HCT116 (cell line): Measurements from ENCODE around the gene C15orf62. TPM values are rescaled to one million over a fixed set of nuclear protein-coding genes. Genes with fewer than 3 reads are reported as not detected.

Source experiments
- ATAC-seq: fragments of 200-7000 bp; cut with Tn5 transposase; 2 replicates; pipeline ENCODE4 v1.9.1; 2020; ENCODE audit warnings: mild to moderate bottlenecking, moderate library complexity
- BruUV-seq: library from RNA; stranded (reverse); fragments of 400-500 nt; replicated peaks from 2 replicates; lab custom pipeline; 2021; lab: Mats Ljungman, UMichigan
- CTCF ChIA-PET: fragments of 300-600 bp; sonication (Branson Sonifier 250); formaldehyde crosslinking; loops from one replicate; lab custom pipeline; 2021; ENCODE audit warnings: antibody characterized with exemption; lab: Charles Lee
- POLR2A ChIA-PET: fragments of 300-600, 350-600 bp; sonication (Branson Sonifier 250); formaldehyde crosslinking; loops from one replicate; lab custom pipeline; 2021; ENCODE audit warnings: antibody characterized with exemption; lab: Charles Lee
- RAD21 ChIA-PET, 2 experiments: fragments of 300-600 bp; sonication (Branson Sonifier 250); formaldehyde crosslinking; loops; one replicate each; lab custom pipeline; 2023; ENCODE audit warnings: low total read pairs in 2 of 2; ENCODE audit not compliant: uncharacterized antibody in 2 of 2, unreplicated experiment in 2 of 2, low non-redundant PET in 1 of 2; lab: Charles Lee
- DNase-seq: peaks from one replicate; pipeline ENCODE4 v3.0.0-alpha.2; 2010; ENCODE audit warnings: low read depth, low spot score
- H2AFZ ChIP-seq: fragments of 200-600 bp; shearing (Covaris generic), sonication (generic); 2 replicates; pipeline ENCODE4 v1.6.1; 2017; ENCODE audit warnings: low read depth, mixed run types, mixed read lengths, antibody characterized with exemption, low read length; ENCODE audit not compliant: poor library complexity, severe bottlenecking
- H3K27ac ChIP-seq: 2 replicates; pipeline ENCODE4 v1.5.1; 2012; ENCODE audit warnings: low read depth, low read length
- H3K27me3 ChIP-seq: fragments of 200-600 bp; sonication (generic); 2 replicates; pipeline ENCODE4 v1.6.1; 2016; ENCODE audit warnings: mixed run types, low read length, mixed read lengths; ENCODE audit not compliant: insufficient read depth
- H3K36me3 ChIP-seq, 2 experiments: fragments of 200-500 bp in 1 of 2; fragments of 200-600 bp in 1 of 2; sonication (Bioruptor generic) in 1 of 2; sonication (generic) in 1 of 2; 2 replicates each; pipeline versions ENCODE4 v1.5.1 to v1.6.1; 2014 to 2016; ENCODE audit warnings: low read length in 2 of 2, inconsistent platforms in 1 of 2, mixed read lengths in 1 of 2, mixed run types in 1 of 2; ENCODE audit not compliant: insufficient read depth in 2 of 2, control insufficient read depth in 1 of 2
- H3K4me1 ChIP-seq, 2 experiments: fragments of 200-600 bp in 1 of 2; sonication (generic) in 1 of 2; 2 replicates each; pipeline versions ENCODE4 v1.5.1 to v1.6.1; 2012 to 2017; ENCODE audit warnings: low read length in 2 of 2, inconsistent platforms in 1 of 2, mild to moderate bottlenecking in 1 of 2, mixed read lengths in 1 of 2, mixed run types in 1 of 2, moderate library complexity in 1 of 2; ENCODE audit not compliant: insufficient read depth in 2 of 2, control insufficient read depth in 1 of 2
- H3K4me2 ChIP-seq: fragments of 200-600 bp; sonication (generic); 2 replicates; pipeline ENCODE4 v1.6.1; 2017; ENCODE audit warnings: mixed run types, low read length, mixed read lengths
- H3K4me3 ChIP-seq, 2 experiments: fragments of 200-600 bp in 1 of 2; sonication (generic) in 1 of 2; replicated peaks in 1 of 2; 2 replicates each; pipeline ENCODE4 v1.5.1; 2011 to 2016; ENCODE audit warnings: low read length in 2 of 2, control low read depth in 1 of 2, low read depth in 1 of 2, mild to moderate bottlenecking in 1 of 2, mixed read lengths in 1 of 2, mixed run types in 1 of 2
- H3K79me2 ChIP-seq: fragments of 200-600 bp; sonication (generic); 2 replicates; pipeline ENCODE4 v1.6.1; 2017; ENCODE audit warnings: mild to moderate bottlenecking, mixed run types, low read length, moderate library complexity, mixed read lengths; ENCODE audit not compliant: insufficient read depth
- H3K9ac ChIP-seq: fragments of 200-600 bp; sonication (generic); 2 replicates; pipeline ENCODE4 v1.6.1; 2016; ENCODE audit warnings: low read length, mixed read lengths
- H3K9me2 ChIP-seq: fragments of 200-600 bp; sonication (generic), shearing (Covaris generic); 2 replicates; pipeline ENCODE4 v1.6.1; 2017; ENCODE audit warnings: mixed run types, mild to moderate bottlenecking, moderate library complexity; ENCODE audit not compliant: insufficient read depth
- H3K9me3 ChIP-seq, 2 experiments: fragments of 200-500 bp in 1 of 2; fragments of 200-600 bp in 1 of 2; sonication (Bioruptor generic) in 1 of 2; sonication (generic) in 1 of 2; 2 replicates each; pipeline ENCODE4 v1.6.1; 2014 to 2017; ENCODE audit warnings: low read length in 2 of 2, mixed read lengths in 2 of 2, inconsistent platforms in 1 of 2, low read depth in 1 of 2, mild to moderate bottlenecking in 1 of 2, mixed run types in 1 of 2, moderate library complexity in 1 of 2; ENCODE audit not compliant: control insufficient read depth in 1 of 2, insufficient read depth in 1 of 2
- H4K20me1 ChIP-seq: fragments of 200-600 bp; sonication (generic), shearing (Covaris generic); 2 replicates; pipeline ENCODE4 v1.6.1; 2017; ENCODE audit warnings: mixed run types, mild to moderate bottlenecking, moderate library complexity; ENCODE audit not compliant: insufficient read depth
- CBX3 ChIP-seq: IDR thresholded peaks from 2 replicates; pipeline ENCODE4 v1.6.1; 2012; ENCODE audit warnings: low read depth
- EGR1 ChIP-seq: IDR thresholded peaks from 2 replicates; pipeline ENCODE4 v1.6.1; 2012; ENCODE audit warnings: low read depth
- ELF1 ChIP-seq: IDR thresholded peaks from 2 replicates; pipeline ENCODE4 v1.6.1; 2012; ENCODE audit warnings: low read depth, borderline replicate concordance
- EZH2phosphoT487 ChIP-seq: fragments of 200-600 bp; IDR thresholded peaks from 2 replicates; pipeline ENCODE4 v1.6.1; 2018; ENCODE audit warnings: antibody characterized with exemption, borderline replicate concordance
- JUND ChIP-seq: IDR thresholded peaks from 2 replicates; pipeline ENCODE4 v1.6.1; 2012
- SIN3A ChIP-seq: IDR thresholded peaks from 2 replicates; pipeline ENCODE4 v1.6.1; 2012; ENCODE audit warnings: low read depth
- SRF ChIP-seq: IDR thresholded peaks from 2 replicates; pipeline ENCODE4 v1.6.1; 2012; ENCODE audit warnings: low read depth
- YY1 ChIP-seq: IDR thresholded peaks from 2 replicates; pipeline ENCODE4 v1.6.1; 2011; ENCODE audit warnings: low read length, low read depth, moderate library complexity, mild to moderate bottlenecking; ENCODE audit not compliant: insufficient replicate concordance; ENCODE audit errors: extremely low read depth
- ZFX ChIP-seq: fragments of 450-650 bp; IDR thresholded peaks from 2 replicates; pipeline ENCODE4 v1.6.1; 2017
- ZNF274 ChIP-seq: fragments of 200-500 bp; sonication (Bioruptor generic); IDR thresholded peaks from 2 replicates; pipeline ENCODE4 v1.6.1; 2014; ENCODE audit warnings: mild to moderate bottlenecking, low read depth, low read length, inconsistent platforms
- intact Hi-C: fragments of 100-400 bp; cut with micrococcal nuclease; formaldehyde crosslinking; loops from 2 replicates; pipeline ENCODE4 v1.10.0; 2022
- total RNA-seq: library from RNA; stranded (reverse); gene quantifications from one replicate; pipeline ENCODE4 v1.2.1, GENCODE V29; 2021; ENCODE audit not compliant: unreplicated experiment
- TF ChIP-seq, protein P1 (sequence below): IDR thresholded peaks from 2 replicates; pipeline ENCODE4 v1.6.1; 2012

The C15orf62 gene
- total RNA-seq, 1 experiment from 2014 or later, result 0.10 TPM

DNA sequence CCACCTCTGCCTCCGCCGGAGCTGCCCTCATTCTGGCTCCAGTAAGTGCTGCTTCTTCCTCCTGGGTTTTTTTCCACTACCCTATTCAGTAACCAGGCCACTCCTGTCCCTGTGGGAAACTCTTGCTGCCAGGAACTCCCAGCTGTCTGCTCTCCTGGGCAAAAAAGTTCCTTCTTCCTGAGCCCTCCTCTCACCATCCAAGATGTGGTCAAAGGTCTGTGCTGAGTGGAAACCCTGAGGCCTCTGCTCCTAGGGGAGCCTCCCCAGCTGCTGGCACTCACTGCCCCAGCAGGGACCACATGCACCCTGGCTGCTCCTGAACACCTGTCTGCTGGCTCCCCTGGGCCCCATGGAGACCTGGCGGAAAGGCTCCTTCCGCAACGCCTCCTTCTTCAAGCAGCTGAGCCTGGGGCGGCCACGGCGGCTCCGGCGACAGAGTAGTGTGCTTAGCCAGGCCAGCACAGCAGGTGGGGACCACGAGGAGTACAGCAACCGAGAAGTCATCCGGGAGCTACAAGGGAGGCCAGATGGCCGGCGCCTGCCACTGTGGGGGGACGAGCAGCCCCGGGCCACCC lies 454 bp downstream of the C15orf62 start:
- TF ChIP-seq JUND, result no peak
- no peak for TF ChIP-seq YY1
- TF ChIP-seq, protein P1, sequence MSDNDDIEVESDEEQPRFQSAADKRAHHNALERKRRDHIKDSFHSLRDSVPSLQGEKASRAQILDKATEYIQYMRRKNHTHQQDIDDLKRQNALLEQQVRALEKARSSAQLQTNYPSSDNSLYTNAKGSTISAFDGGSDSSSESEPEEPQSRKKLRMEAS, result no peak
- no peak for TF ChIP-seq ZNF274
- no peak for TF ChIP-seq SIN3A
- Histone ChIP-seq H3K27ac (peak overlapping the region; percentile 49), H3K36me3 (peaks cover 0 to 9% of the 10 kb centered on the region in 2 experiments; a peak in 2 of 4 replicates), H3K79me2 (no peaks in the 10 kb centered on the region), H3K9me2 (no peaks in the 10 kb centered on the region), H3K9ac (peak overlapping the region; percentile 35), H3K4me3 (no peak overlapping the region), H3K4me1 (peaks cover 10 to 48% of the 10 kb centered on the region in 2 experiments; a peak in 3 of 4 replicates), H3K4me2 (peak overlapping the region; percentile 52), H2AFZ (no peak overlapping the region), H3K27me3 (no peaks in the 10 kb centered on the region), H4K20me1 (no peaks in the 10 kb centered on the region), H3K9me3 (no peaks in the 10 kb centered on the region)
- intact Hi-C loops, result no loop called here
- ATAC-seq (no peak), DNase-seq (no peak)
- no TSS peak for BruUV-seq
- RAD21 ChIA-PET, result no interaction called here
- CTCF ChIA-PET, result interaction anchor here (1.2 kb wide), 1 partner anchor 122 kb away, joined by 3 read pairs; no protein-coding TSS in a partner anchor
- POLR2A ChIA-PET, result interaction anchor here (1.6 kb wide), 1 partner anchor 76 kb away, joined by 4 read pairs; the partner anchor contains the start of gene RAD51

DNA sequence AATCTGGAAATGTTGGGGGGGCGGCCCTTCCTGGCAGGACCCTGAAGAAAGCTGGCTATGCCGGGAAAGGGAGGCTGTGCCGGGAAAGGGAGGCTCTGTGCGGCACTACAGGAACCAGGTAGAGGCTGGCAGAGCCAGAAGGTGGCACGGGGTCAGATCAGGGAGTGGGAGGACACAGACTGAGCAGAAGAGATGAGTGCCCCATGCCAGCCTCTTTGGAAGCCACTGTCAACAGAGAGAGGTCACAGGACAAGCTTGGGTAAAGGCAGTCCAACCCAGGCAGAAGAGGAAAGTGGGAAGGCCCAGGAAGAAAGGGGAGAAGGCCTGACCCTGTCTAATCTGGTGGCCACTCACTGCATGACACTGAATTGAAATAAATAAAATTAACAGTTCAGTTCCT lies 1.5 kb downstream of the C15orf62 start:
- intact Hi-C loops, result no loop called here
- ChIA-PET POLR2A (no interaction called here), RAD21 (no interaction called here), CTCF (no interaction called here)
- Histone ChIP-seq H2AFZ (no peak overlapping the region), H3K27ac (no peak overlapping the region), H3K4me3 (no peak overlapping the region), H3K9ac (no peak overlapping the region), H3K4me1 (peaks cover 3 to 38% of the 10 kb centered on the region in 2 experiments; a peak in 3 of 4 replicates), H3K27me3 (no peaks in the 10 kb centered on the region), H3K9me3 (no peaks in the 10 kb centered on the region), H3K4me2 (no peak overlapping the region), H3K9me2 (no peaks in the 10 kb centered on the region), H3K79me2 (no peaks in the 10 kb centered on the region), H3K36me3 (peaks cover 4 to 9% of the 10 kb centered on the region in 2 experiments; a peak in 2 of 4 replicates), H4K20me1 (no peaks in the 10 kb centered on the region)
- ATAC-seq, result no peak
- no TSS peak for BruUV-seq
- TF ChIP-seq SRF, result no peak
- no peak for TF ChIP-seq ELF1
- no peak for TF ChIP-seq ZFX
- no peak for TF ChIP-seq EZH2phosphoT487
- no peak for TF ChIP-seq EGR1
- no peak for TF ChIP-seq CBX3
- DNase-seq, result no peak
